ENCODE measurements around the gene LRRC36.

- TF ChIP-seq KAT7 (CRISPR knock-in tag; IDR thresholded peaks at IDR 0.05; ENCODE audit: borderline replicate concordance) (no peak), ZNF785 (CRISPR knock-in tag; IDR thresholded peaks at IDR 0.05) (no peak), USF1 (CRISPR knock-in tag; IDR thresholded peaks at IDR 0.05) (no peak), ERF (CRISPR knock-in tag; IDR thresholded peaks at IDR 0.05) (no peak), POLR2A (conservative IDR thresholded peaks at IDR 0.05) (no peak), CEBPZ (IDR thresholded peaks at IDR 0.05; ENCODE audit: borderline replicate concordance, low read depth, low read length) (no peak), ZNF316 (IDR thresholded peaks at IDR 0.05) (no peak), POLR2AphosphoS5 (IDR thresholded peaks at IDR 0.05; ENCODE audit: control insufficient read depth, insufficient read depth, low read depth, low read length) (no peak), CTCF (IDR thresholded peaks at IDR 0.05 in 2 of 3, conservative IDR thresholded peaks at IDR 0.05 in 1 of 3; ENCODE audit: insufficient read depth in 2 of 3, low read depth in 1 of 3, low read length in 3 of 3) (peak; percentile 38 to 67 (median 41)), ZNF24 (IDR thresholded peaks at IDR 0.05) (no peak), ETS1 (conservative IDR thresholded peaks at IDR 0.05; ENCODE audit: control insufficient read depth, low read depth, low read length) (no peak), FOXA1 (IDR thresholded peaks at IDR 0.05; ENCODE audit: borderline replicate concordance) (no peak), NRF1 (conservative IDR thresholded peaks at IDR 0.05 in 1 of 2, IDR thresholded peaks at IDR 0.05 in 1 of 2) (no peak), E2F4 (CRISPR knock-in tag; IDR thresholded peaks at IDR 0.05; ENCODE audit: low read depth) (no peak)
Observed at GRCh38 chr16:67407788-67408452, 81.3 kb downstream of the LRRC36 start.

Measured in K562 (cell line).